GM18505 (cell line): Measurements from ENCODE around the gene CACNA2D3.

Experiments used
- ATAC-seq: cut with Tn5 transposase; IDR thresholded peaks from one replicate; pipeline ENCODE4 v1.9.1; 2021; ENCODE audit not compliant: unreplicated experiment
- POLR2A ChIP-seq: IDR thresholded peaks from 4 replicates; pipeline ENCODE4 v1.6.1; 2011; ENCODE audit warnings: borderline replicate concordance; ENCODE audit not compliant: insufficient read depth, insufficient read length; ENCODE audit errors: extremely low read depth

CACNA2D3 gene

DNA sequence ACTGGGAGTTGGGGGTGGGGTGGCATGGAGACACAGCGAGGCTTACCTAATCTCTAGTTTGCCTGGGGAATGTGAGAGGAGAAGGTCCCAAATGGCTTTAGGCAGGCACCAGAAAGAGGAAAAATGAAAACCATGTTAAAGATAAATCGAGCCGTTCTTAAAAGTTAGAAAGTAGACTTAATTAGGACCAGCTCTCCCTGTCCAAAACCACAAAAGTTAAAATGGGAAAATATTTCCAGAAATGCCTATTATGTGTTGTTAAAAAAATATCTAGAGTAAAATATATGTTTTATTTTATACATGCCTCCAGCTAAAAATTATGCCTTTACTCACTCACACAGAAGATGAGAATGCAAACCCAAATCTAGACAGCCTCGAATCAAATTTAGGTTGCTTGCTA is 755.4 kb downstream of the CACNA2D3 start:
- no peak for TF ChIP-seq POLR2A
- ATAC-seq, result no peak

DNA sequence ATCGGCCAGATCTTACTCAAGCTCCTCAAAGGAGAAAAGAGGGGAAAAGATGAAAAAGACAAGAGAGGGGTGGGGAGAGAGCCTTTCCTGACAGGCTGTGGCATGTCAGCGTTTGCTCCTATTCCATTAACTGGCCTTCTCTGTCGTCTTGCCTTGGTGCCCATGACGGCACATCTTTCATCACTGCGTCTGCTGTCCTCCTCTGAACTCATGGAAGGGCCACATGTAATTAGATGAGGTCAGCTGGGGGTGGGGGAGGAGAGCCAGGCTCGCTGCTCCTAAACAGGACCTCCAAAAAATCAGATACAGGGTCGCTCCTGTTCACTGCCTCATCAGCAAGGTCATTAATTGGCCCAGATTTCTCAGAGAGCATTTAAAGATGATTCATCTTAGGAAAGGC is 755.8 kb downstream of the CACNA2D3 start:
- no peak for ATAC-seq
- TF ChIP-seq POLR2A, result no peak

DNA sequence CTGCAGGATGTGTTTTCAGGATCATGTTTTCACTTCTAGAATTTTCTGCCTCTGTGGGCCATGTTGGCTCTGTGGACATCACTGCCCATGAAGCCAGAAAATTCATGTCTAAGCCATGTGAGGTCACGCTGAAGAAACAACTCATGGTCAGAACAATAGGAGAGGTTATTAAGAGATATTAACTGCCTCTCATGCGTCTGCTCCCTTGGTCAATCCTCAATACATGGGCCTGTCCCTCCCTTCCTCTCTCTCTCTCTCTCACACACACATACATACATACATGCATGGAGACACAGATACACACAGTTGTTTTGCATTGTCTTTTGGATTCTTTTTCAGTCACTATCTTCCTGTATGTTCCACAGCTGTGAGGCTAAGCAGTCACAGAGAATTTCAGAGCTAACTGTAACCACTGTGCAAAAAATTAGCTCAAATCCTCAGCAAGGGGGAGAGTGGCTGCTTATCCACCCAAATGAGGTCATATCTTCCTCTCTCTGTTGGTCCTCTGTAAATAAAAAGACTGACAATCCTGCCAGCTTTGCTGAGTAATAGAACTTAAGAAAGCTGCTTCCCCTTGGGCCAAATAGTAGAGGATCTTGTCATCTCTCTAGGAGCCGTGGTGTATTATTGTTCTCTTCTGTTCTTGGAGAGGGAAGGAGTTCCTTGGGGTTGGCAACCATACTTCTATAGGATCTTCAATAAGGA is 759.9 kb downstream of the CACNA2D3 start:
- TF ChIP-seq POLR2A, result no peak
- ATAC-seq, result no peak

DNA sequence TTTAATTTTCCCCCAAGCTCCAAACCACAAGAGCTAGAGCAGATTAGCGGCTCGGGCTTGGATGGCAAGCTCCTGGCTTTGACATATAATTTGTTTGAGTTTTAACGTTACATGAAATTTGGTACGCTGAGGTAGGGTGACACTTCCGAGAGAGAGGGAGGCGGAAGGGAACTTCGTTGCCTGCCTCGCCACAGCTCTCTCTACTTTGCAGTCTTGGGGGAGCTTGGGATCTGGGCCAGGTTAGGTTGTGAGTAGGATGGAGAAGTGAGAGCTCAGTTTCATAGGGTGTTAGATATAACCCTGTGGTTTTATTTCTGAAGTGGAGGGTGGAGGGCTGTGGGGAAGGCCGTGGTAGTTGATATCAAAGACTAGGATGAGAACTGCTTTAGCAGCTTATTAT is 765.8 kb downstream of the CACNA2D3 start:
- no peak for TF ChIP-seq POLR2A
- ATAC-seq, result no peak

DNA sequence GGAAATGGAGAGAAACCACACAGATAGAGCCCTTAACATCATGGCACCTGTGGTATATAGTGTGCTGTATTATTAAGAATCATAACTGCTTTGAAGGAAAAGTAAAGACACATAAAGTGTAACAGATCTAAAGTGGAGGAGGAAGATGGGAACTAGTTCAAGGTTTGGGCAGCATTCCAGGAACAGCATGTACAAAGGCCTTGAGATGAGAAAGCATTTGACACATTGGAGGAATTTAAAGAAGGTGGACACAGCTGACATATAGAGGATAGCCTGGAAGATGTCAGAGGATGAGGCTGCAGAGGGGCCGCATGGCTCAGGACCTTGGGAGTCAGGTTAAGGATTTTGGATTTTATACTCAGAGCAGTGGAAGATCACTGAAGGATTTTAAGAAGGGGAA is 766.5 kb downstream of the CACNA2D3 start:
- TF ChIP-seq POLR2A, result no peak
- ATAC-seq, result no peak

DNA sequence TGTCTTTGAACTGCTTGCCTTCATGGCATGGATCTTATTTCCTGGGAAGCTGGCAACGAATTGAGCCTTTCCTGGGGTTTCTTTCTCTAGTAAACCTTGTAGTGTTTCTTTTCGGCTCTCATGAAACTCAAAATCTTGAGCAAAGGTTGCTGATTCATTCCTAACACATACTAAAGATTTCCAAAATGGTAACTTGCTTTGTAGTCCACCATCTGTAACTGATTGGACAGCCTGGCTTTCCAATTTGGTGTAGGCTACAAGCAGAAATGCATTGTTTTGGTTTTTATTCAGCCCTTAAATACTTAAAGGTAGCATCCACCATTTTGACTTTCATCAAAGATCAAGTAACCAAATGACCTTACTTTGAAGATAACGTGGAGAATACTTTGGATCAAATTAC is 767.4 kb downstream of the CACNA2D3 start:
- TF ChIP-seq POLR2A, result no peak
- no peak for ATAC-seq

DNA sequence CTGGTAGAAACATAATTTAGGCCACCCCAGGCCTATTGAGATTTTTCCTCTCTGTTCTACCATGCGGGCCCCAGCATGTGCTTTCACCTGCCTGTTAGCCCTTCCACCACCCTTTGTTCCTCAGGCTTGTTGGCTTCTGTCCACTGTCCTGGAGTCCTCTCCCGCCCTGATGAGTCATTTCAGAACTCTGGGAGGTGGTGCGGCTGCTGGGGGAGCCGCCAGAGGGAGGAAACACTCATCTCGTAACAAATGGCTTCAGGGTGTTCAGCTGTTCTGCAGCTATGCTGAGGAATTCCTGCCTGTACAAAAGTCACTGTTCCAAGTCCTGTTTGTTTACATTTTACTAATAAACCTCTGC is 769.2 kb downstream of the CACNA2D3 start:
- no peak for ATAC-seq
- TF ChIP-seq POLR2A, result no peak

DNA sequence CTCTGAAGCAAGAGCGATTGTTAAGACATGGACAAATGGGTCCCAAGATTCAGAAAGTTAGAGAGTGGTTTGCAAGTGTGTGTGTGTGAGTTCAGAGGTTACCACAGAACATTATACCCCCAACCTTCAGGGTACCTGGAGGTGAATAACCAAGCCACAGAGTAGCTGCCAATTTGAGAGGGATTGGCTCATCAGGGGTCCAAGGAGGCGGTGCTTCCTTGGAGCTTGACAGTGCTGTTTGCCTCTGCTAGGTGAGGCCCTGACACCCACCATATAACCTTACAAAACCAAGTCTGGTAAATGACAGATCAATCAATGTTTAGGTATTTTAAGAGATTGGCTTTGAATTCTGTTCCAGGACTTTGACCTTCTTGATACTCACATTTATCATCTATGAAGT is 769.8 kb downstream of the CACNA2D3 start:
- ATAC-seq, result no peak
- no peak for TF ChIP-seq POLR2A

DNA sequence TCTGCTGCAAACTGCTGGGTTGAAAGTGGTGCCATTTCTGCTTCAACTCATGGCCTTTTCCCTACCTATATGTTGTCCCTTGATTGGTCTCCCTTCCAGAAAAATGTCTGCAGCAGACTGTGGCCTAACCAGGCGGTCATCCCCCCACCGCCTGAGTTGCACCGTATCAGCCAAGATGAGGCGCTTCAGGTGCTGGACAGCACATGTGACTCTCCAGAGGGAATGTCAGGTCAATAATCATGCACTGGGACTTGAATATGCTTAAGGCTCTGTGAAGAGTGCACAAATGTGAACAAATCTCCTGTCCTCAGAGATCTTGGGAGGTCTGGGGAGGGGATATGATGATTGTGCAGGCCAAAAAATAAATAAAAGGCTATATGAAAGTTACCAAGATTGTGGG is 773.3 kb downstream of the CACNA2D3 start:
- TF ChIP-seq POLR2A, result no peak
- ATAC-seq, result no peak

DNA sequence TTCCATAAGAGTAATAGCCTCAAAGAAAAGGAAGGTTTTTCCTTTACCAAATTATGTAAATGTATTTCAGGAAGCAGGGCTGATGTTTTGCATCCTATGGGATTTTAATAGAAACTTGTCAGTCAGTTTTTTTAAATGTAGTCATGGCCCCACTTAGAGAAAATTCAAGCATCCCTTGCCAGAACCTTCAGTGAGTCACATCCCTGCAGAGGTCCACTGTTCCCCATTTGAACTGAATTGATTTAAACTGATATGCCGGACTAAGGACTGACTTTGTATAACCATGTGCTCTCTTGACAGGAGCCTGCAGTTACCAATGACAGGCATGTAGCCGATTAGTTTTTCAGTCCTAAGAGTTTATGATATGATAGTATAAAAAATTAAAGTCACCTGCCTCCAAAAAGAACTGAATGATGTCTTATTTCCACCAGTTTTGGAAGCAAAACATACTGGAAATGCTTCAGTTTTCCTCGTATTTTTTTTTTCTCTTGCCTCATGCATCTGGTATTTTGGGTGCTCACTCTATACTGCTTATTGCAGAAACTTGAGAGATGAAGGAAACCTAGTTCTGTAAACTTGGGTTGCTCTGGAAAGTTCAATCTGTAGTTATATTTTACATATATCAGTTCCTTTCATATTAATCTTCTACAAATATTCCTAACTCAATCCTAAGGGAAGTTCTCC is 774.8 kb downstream of the CACNA2D3 start:
- TF ChIP-seq POLR2A, result no peak
- ATAC-seq, result no peak

DNA sequence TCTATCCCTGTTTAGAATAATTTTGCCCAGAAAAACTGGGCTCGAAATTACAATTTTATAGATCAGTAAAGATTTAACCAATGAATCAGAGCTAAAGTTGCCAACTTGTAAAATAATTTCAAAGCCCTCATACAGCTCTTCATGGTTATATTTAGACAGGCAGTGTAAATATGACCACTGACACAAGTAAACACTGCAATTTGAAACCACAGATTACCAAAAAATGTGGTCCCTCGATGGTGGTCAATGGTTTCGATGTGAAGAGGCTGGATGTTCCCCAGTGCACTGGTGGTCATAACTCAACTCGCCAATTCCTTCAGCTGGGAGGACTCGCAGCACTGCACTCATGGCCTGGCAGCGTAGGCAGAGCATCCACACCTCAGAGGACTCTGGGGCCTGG is 776.9 kb downstream of the CACNA2D3 start:
- no peak for TF ChIP-seq POLR2A
- ATAC-seq, result no peak

DNA sequence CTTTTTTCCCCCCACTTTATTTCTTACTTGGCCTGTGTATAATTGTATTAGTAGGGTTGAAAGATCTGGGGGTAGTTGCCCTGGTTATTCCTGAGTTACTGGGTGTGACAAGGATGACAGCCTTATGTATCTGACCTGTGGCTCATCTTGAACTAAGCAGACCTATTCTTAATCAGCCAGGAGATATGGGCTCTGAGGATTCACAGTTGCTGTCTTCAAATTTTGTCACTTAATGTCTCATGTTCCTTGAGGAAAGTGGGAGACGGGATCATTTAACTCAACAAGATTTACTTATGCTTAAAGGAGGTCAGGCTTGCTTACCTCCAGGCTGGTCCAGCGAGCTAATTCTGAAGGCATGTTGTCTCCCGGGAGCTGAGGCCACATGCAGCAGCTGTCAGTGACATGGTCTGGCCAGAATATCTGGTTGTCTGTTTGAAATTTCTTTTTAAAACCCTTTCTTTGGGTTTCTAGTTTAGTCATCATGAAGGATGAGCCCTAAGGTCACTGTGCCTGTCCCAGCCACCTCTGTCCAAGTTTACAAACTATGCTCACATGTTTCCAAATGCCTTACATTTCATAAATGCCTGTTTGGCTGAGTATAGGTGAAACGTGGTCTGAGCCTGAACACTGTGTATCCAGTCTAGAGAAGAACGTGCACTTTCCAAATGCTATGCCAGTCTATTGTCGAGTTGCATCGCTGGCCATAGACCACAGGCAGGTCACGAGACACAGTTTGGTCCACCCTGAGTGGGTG is 778.7 kb downstream of the CACNA2D3 start:
- ATAC-seq, result no peak

DNA sequence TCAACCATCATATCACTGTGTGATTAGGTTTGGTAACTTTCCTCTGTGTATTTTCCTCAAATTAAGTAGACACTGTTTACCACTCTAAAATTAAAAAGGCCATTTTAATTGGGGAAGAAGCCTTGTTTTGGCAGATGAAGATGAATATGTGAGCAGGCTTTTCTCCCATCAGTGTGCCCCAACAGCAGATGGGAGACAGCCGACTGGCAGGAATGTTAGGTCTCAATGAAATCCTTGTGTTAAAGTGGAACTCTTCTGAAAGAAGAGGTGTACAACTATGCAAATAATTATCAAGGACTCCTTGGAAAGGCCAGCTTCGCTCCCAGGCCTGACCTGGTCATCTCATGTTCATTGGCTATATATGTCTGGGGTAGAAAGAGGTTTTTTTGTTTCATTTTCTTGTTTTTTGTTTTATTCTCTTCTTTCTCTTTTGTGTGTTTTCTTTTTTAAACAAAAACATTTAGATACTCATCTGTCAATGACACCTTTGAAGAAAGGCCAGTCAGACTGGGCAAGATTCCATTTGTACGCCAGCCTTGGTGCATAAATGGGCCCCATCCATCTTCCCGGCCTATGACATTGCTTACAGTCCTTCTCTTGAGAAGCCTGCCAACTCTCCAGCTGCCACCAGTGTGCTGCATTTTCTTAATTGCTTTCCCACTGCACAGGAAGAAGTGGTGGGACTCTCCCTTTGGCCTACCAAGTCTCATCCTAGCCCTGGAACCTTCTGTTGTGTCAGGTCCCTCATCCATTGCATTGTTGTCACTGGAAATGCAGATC is 779.7 kb downstream of the CACNA2D3 start:
- no peak for TF ChIP-seq POLR2A
- ATAC-seq, result no peak

More for the DNA sequence above, 778.7 kb downstream of the CACNA2D3 start:
- no peak for TF ChIP-seq POLR2A
